Activated CD4-positive, CD25-positive, alpha-beta regulatory T cell treated with anti-CD3 and anti-CD28 coated beads, Interleukin-2, amount 50 U/mL, for 72 hours (primary cell): Measurements from ENCODE around the gene POLR2H.
"Not testable (repeated sequence)": the region's sequence is repeated elsewhere in the genome, so short reads cannot be mapped to it uniquely, and the experiment has no call there.

Source experiments
- DNase-seq: peaks from one replicate; pipeline ENCODE4 v3.0.0; 2021

Gene POLR2H

DNA sequence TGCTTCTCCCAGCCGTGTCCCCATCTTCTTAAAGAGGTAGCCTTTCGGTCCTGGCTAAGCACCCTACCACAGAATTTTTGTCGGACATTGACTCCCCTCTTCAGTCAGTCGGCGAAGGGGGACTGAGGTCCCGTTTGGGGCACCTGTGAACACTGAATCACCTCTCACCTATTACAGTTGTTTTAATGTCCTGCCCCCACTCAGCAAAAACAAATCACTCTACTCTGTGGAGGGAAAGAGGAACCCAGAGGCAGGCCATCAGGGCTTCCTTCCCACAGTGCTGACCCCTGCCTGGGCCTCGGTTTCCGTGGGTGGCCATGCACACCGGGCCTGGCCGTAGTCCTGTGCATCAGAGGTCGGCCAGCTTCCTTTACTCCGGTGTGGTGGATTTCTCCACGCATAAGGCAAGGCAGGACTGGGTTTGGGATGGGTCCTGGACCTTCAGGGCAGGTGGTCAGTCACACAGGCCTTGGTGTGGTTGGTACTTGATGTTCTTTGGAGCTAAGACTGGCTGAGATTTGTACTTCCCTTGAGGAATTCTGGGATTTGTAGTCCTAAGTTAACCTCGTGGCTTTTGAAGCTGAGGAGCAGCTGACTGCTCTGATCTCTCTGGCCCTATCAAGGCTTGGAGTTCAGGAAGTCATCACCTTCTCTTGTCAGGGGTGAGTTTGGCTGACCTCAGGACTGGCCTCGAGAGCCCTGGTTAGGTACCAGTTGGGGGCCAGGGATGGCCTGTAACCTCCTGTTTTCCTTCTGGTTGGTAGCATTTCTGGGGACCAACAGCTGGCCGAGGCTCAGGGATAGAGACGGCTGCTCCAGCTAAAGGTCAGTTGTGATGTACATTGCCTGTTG, 24.7 kb upstream of the POLR2H start:
- DNase-seq: no peak

DNA sequence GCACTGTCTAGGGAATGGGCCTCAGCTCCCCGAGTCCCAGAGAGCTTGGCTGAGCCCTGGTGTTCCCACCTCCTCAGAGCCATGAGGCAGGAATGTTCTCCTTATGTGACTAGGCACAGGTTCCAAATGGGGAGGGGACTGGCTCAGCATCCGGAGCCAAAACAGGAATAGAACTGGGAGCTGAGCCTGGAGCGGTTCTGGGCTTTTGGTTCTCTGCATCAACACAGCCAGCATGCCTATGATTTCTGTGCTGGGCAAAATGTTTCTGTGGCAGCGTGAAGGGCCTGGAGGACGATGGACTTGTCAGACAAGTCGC, 24.2 kb upstream of the POLR2H start, which contains the start of gene FAM131A:
Gene FAM131A, plus strand, starts transcription at position 202 of the 316 bp plus-strand sequence. Its CDS starts 31 bp downstream, at position 233.
- DNase-seq: no peak

DNA sequence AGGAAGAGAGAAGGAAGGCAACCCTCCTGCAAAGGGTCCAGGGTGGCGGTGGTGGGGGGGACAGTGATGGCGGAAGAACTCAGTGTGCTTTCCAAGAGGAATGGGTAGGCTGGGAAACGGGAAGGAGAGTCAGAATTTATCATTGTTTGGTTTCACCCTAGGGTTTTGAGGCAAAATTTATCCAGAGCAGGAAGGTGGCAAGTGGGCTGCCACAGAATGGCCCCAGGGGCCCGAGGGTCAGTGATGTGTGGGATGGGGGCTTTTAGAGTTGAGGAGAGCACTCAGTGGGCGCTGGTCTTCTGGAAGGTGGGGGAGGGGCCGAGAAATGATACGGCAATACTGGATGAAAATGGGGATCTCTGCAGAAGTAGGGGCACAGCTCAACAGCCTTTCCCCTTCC, 23.5 kb upstream of the POLR2H start:
- DNase-seq: no peak

DNA sequence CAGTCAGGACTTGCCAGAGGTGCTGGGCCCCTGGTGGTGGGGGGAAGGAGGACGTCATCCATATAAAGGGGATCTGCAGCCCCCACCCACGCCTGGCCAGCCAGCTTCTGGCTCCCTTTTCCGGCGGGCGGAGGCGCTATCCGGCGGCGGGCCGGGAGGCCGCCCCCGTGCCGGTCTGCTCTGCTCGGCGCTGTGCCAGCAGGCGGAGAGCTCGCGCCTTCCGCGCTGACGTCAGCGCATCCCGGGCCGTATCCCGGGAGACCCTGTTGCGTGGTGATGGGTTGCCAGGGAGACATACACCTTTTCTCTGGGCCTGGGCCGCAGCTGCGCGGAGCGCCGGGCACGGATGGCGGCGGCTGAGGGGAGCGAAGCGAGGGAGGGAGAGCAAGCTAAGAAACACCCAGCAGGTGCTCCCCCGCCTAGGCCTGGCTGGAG, 23.0 kb upstream of the POLR2H start:
- DNase-seq: no peak

DNA sequence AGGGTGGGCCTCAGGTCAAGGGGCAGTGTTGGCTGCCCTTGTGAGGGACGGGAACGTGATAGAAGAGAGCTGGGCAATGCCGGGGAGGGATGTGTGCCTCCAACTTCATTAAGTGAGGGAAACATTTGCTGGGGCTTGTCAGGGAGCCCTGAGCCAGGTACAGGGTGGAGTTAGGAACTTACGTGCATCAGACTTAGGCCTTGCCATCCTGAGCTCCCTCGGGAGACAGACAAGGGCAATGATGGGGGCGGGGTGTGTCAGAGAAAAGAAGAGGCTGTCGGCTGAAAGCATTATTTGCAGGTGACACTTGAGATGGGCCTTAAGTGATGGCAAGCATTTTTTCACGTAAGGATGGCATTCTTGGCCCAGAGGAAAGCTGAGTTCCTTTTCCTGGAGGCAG, 22.5 kb upstream of the POLR2H start:
- no peak for DNase-seq

DNA sequence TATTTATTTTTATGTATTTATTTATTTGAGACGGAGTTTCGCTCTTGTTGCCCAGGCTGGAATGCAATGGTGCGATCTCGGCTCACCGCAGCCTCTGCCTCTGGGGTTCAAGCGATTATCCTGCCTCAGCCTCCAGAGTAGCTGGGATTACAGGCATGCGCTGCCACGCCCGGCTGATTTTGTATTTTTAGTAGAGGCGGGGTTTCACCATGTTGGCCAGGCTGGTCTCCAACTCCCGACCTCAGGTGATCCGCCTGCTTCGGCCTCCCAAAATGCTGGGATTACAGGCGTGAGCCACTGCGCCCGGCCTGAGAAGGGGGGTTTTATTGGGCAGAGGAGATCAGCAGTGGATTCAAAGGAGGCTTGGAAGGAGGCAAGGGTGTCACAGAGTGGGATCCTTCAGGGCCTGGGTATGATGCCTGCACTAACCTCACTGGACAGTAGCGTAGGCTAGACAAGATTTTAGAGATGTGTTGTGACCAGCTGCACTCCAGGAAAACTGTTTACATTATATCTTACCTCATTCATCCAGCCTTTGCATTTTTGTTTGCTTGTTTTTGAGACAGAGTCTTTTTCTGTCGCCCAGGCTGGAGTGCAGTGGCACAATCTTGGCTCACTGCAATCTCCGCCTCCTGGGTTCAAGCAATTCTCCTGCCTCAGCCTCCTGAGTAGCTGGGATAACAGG, 21.9 kb upstream of the POLR2H start:
- DNase-seq: not testable (repeated sequence)

DNA sequence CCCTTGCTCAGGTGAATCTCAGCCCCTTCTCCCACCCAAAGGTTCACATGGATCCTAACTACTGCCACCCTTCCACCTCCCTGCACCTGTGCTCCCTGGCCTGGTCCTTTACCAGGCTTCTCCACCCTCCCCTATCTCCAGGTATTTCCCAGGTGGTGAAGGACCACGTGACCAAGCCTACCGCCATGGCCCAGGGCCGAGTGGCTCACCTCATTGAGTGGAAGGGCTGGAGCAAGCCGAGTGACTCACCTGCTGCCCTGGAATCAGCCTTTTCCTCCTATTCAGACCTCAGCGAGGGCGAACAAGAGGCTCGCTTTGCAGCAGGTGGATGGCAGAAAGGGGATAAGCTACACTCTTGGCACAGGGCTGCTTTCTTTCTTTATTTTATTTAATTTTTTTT, 19.6 kb upstream of the POLR2H start:
- DNase-seq: no peak

DNA sequence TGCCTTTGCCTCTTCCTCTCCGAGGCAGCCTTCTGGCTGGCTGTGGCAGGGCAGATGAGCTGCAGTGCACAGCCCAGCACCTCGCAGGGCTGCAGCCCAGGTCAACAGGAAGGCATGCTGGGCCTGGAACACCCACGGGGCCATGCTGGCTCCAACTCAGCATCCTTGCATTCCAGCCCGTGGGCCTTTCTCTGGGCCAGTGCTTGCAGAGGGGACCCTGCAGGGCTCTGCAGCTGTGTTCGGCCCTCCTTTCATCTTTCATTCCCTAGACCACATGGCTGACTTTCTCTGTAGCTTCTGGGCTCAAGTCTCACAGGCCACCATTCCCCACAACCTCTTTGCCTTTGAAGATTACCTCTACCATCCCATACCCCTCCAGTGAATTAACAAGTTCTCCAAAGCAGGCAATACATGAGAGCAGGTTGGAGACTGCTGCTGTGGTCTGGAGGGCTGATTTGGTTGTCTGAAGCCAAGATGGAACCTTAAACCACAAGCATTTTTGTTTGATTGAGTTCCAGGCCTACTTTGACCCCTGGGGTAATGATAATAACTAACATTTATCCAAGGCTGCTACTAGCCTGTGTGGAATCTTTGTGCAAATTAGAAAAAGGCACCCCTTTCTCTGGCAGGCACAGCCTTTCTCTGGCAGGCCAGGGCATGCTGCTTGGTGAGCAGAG, 18.2 kb upstream of the POLR2H start:
- no peak for DNase-seq

DNA sequence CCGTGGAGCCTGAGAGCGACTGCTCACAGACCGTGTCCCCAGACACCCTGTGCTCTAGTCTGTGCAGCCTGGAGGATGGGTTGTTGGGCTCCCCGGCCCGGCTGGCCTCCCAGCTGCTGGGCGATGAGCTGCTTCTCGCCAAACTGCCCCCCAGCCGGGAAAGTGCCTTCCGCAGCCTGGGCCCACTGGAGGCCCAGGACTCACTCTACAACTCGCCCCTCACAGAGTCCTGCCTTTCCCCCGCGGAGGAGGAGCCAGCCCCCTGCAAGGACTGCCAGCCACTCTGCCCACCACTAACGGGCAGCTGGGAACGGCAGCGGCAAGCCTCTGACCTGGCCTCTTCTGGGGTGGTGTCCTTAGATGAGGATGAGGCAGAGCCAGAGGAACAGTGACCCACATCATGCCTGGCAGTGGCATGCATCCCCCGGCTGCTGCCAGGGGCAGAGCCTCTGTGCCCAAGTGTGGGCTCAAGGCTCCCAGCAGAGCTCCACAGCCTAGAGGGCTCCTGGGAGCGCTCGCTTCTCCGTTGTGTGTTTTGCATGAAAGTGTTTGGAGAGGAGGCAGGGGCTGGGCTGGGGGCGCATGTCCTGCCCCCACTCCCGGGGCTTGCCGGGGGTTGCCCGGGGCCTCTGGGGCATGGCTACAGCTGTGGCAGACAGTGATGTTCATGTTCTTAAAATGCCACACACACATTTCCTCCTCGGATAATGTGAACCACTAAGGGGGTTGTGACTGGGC, 16.8 kb upstream of the POLR2H start:
- DNase-seq: no peak

DNA sequence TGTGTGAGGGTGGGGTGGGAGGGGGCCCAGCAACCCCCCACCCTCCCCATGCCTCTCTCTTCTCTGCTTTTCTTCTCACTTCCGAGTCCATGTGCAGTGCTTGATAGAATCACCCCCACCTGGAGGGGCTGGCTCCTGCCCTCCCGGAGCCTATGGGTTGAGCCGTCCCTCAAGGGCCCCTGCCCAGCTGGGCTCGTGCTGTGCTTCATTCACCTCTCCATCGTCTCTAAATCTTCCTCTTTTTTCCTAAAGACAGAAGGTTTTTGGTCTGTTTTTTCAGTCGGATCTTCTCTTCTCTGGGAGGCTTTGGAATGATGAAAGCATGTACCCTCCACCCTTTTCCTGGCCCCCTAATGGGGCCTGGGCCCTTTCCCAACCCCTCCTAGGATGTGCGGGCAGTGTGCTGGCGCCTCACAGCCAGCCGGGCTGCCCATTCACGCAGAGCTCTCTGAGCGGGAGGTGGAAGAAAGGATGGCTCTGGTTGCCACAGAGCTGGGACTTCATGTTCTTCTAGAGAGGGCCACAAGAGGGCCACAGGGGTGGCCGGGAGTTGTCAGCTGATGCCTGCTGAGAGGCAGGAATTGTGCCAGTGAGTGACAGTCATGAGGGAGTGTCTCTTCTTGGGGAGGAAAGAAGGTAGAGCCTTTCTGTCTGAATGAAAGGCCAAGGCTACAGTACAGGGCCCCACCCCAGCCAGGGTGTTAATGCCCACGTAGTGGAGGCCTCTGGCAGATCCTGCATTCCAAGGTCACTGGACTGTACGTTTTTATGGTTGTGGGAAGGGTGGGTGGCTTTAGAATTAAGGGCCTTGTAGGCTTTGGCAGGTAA, 16.0 kb upstream of the POLR2H start:
- DNase-seq: no peak

DNA sequence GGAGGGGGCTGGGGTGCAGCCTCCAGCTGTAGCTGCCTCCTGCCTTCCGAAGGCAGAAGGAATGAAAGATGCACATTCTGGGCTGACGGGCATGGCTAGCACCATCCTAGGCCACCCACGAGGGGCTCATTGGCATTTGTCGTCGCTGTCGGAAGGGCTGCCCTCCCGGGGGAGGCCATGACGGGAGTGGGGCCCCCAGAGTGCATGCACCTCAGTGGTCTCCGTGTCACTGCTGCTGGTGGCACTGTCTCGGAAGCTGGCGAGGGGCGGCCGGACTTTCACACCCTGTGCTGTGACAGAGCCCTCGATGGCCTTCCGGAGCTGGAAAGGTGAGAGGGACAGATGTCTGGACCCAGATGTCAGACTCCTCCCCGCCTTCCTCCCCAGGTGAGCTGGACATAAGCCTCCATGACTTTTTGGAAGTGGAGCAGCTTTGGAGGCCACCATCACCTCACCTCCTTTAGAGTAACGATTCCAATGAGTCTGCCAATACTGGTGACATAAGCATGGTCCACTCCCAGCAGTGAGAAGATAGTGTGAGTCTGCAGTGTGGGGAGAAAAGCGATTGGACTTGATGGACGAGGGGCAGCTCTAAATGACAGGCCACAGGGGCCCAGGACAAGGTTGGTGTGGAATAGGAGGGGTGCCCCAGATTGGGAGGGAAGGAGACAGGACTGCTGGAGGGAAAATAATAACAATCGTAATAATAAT, 14.9 kb upstream of the POLR2H start:
- no peak for DNase-seq

DNA sequence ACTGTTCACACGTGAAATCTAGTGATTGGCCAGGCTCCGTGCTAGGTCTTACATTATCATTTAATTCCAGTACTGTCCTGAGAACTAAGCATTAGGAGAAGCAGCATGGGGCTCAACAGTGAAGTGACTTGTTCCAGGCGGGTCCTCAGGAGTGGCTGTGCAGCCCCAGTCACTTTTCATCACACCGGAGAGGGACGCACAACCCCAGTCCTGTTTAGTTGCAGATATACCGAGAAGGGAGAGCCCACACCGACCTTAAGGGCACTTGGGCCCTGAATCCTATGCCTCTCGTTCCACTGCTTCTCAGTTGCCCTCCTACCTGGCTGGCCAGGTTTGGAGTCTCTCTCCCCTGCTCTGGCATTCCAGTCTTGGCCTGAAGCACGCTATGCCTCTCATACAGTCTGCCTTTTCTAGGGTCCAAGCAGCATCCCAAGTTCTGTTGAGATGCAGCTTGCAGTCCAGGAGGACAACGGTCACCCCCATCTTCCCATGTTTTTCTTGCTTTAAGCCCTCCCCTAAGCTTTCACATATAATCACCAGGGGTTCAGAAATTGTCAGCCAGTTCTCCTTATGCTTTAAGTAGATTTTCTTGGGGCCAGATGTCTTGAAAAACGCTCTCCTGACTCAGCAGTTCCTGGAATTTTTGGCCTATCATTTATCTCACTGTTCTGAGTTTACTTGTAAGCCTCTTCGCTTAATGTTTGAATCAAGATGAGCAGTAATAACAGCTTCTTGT, 14.0 kb upstream of the POLR2H start:
- no peak for DNase-seq

DNA sequence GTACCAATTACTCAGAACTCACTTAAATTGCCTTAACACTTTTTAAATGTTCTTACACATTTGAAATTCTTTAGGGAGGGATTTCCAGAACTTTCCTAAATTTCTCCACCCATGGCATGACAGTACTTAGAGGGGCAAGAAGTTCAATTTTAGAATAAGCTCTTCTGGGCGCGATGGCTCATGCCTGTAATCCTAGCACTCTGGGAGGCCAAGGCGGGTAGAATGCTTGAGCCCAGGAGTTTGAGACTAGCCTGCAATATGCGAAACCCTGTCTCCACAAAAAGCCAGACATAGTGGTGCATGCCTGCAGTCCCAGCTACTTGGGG, 13.5 kb upstream of the POLR2H start:
- no peak for DNase-seq

DNA sequence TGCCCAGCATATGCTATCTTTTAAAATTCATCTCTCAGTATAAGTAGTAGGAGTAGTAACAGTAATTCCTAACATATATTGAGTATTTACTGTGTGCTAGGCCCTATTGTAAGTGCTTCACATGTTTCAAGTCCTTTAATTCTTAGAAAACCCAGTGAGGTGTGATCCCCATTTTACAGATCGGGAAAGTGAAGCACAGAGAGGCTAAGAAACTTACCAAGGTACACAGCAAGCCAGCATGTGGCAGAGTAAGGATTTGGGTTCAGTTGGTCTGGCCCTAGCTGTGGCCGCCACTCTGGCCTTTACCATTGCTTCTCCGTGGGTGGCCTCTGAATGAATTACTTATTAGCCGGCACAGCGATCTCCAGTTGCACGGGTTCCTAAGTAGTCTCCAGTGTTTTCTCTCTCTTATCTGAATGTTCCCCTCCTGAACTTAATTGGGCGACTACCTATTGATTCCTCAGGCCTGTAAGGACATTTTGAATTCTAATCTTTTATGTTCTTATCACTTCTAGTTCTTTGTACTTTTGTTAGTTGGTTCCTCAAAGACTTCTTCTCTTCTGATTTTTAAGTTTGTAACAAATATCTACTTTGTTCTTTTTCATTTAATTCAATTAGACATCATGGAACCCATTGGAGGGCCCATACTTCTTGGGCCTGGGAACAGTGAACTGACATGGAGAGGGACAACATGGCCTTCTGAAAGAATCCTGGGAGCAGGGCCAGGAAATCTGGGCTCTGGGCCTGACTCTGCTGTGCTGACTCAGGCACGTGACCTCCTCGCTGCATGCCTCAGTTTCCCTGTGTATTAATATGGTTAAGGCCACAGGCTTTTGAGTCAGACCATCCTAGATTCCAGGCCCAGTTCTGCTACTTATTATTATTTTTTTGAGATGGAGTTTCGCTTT, 11.7 kb upstream of the POLR2H start:
- no peak for DNase-seq

DNA sequence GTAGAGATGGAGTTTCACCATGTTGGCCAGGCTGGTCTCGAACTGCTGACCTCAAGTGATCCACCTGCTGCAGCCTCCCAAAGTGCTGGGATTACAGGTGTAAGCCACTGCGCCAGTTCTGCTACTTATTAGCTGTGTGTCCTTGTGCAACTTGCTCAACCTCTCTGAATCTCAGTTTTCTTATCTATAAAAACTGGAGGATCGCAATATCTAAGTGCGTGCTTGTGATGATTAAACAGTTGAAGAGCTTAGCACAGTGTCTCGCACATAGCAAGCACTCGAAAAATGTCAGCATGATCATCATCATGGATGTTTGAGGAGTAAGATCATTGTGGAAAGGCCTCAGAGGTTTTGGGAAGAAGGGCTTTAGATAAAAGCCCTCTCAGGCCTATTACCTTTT, 10.9 kb upstream of the POLR2H start:
- DNase-seq: no peak

DNA sequence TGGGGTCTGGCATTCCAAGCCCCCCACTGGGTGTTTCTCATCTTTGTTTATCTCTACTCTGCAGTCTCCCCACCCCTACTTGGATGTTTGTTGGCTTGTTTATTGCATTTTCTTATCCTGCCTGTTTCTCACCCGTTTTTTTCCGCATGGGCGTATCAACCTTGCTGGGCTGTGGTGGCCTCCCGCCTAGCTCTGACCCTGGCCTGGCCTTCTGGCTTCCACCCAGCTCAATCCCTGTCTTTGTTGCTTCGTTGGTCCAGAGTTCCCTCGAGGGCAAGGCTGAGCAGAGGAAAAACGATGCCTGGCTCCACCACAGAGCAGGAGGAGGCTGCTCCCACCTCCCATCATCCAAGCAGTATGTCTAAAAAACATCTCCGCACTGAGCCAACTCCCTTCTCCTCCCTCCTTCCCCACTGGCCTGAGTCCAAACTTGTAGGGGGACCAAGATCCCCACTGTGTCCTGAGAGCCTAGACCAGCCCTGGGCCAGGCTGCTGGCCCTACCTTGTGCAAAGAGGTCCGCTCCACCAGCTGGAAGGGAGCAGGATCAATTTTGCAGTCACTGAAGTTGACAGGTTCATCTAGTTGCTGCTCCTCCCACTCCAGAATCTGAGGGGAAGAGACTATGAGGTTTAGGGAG, 9.9 kb upstream of the POLR2H start:
- no peak for DNase-seq

DNA sequence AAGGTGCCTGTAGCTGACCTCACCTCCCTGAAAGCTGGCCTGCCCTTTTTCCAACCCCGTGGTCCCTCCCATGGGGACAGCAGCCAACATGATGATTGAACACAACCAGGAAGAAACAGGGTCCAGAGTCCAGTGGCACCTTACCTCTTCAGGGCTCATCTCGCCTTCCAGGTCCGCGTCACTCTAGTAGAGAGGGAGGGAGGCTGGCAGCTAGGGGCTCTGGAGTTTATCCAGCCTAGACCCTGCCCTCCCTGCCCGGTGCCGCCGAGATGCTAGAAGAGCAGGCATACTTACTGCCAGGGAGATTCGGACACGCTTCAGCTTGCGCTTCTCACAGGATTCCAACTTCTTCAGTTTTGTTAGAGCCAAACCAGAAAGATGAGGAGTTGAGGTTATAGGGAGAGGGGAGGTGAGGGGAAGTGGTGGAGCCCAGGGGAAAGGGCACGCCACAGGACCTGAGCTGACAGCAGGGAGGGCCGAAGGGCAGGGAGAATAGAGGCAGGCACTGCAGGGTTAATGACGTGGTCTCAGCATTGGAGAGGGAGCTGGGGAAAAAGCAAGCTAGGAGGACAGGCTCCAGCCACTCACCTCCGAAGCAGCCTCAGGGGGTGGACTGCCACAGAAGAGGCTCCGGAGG, 9.2 kb upstream of the POLR2H start:
- no peak for DNase-seq

DNA sequence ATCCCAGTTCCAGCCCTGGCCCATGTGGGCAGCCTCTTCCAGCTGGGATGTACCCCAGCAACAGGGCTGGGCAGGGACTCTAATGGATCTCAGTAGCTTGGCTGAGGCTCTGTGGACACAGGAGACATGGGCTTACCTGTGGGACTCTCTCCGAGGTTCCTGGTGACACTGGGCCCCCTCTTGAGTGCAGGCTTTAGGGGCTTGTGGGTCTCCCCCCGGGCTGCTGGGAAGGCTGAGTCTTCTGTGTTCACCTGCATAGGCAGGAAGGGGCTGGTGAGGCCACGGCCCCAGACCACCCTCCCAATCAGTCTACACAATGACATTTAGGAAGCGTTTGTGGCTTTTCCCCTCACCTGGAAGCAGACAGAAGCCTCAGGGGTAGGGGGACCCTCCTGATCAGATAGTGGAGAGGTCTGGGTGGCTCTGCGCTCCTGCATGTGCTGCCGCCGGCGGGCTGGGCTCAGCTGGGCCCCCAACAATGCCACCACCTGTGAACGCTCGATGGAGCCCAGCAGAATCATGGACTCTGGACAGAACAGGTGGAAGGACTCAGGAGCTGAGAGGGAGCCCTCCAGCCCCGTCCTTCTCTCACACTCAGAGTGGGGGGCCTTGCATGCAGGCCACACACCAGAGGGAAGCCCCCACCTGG, 8.5 kb upstream of the POLR2H start:
- DNase-seq: no peak
